ENCODE data around the gene PTPRN2. TPM values are rescaled to one million over a fixed set of nuclear protein-coding genes. Genes with fewer than 3 reads are reported as not detected.

PTPRN2 gene
- total and polyA plus RNA-seq, 2 donors from 2014 or later: 4.8 to 6.2 TPM

GRCh38 chr7:157824819-157825121, 762.9 kb downstream of the PTPRN2 start:
- TF ChIP-seq CTCF (IDR thresholded peaks at IDR 0.05; ENCODE audit: borderline replicate concordance, extremely low read depth, insufficient read depth): no peak
- Histone ChIP-seq H3K4me3 (ENCODE audit: low read length in 3 of 3) (no peak overlapping the region), H3K9me3 (ENCODE audit: control insufficient read depth in 2 of 3, insufficient read depth in 1 of 3, low read length in 3 of 3) (no peaks in the 10 kb centered on the region), H3K36me3 (ENCODE audit: control insufficient read depth in 2 of 3, insufficient read depth in 3 of 3, low read length in 3 of 3) (no peaks in the 10 kb centered on the region), H3K4me1 (ENCODE audit: control insufficient read depth in 2 of 3, insufficient read depth in 2 of 3, low read depth in 1 of 3, low read length in 3 of 3) (no peaks in the 10 kb centered on the region), H3K9ac (ENCODE audit: low read length in 3 of 3) (no peak overlapping the region), H3K27ac (ENCODE audit: low read depth in 2 of 2, low read length in 2 of 2) (no peak overlapping the region), H3K27me3 (ENCODE audit: control insufficient read depth, insufficient read depth, low read length) (no peaks in the 10 kb centered on the region)
- intact Hi-C loops (cut with DNase I): no loop called here
- DNase-seq: peak in 2 of 5 donors; percentile 10 to 29
- FAIRE-seq: no peak

DNA sequence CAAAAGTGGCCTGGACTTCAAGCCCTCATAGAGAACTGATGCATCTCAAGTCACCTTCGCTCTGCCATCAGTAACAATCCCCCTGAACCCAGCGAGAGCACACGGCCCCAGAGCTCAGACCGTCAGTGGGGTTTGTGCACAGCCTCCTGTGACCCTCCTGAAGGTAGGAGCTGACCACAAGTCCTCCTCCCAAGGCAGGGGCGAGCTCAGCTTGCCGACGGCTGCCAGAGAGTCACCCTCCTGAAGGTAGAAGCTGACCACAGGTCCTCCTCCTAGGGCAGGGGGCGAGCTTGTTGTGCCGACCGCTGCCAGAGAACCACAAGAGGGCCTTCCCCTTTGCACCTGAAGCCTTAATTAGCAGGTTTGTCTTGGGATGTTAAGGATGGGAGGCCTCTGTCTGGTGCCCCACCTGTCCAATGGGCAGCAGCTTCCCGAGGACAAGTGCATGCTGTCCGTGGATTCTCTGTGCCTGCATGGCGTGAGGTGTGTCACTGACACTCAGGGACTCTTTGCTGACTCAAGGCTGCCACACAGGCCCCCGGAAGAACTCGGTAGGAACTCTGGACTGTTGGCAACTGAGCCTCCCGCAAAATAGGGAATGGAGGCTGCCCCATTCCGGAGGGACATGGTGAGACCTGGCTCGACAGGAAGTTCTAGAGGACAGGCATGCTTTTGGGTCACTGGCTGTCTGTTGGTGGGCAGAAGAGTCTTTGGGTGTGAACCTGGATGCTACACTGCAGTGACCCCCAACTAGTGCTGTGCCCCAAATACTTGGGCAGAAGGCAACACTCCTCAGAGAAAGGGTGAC, 763.4 kb downstream of the PTPRN2 start:
- Histone ChIP-seq H3K4me3 (ENCODE audit: low read length in 3 of 3) (no peak overlapping the region), H3K27ac (ENCODE audit: low read depth in 2 of 2, low read length in 2 of 2) (no peak overlapping the region), H3K36me3 (ENCODE audit: control insufficient read depth in 2 of 3, insufficient read depth in 3 of 3, low read length in 3 of 3) (no peaks in the 10 kb centered on the region), H3K9ac (ENCODE audit: low read length in 3 of 3) (no peak overlapping the region), H3K27me3 (ENCODE audit: control insufficient read depth, insufficient read depth, low read length) (no peaks in the 10 kb centered on the region), H3K4me1 (ENCODE audit: control insufficient read depth in 2 of 3, insufficient read depth in 2 of 3, low read depth in 1 of 3, low read length in 3 of 3) (no peaks in the 10 kb centered on the region), H3K9me3 (ENCODE audit: control insufficient read depth in 2 of 3, insufficient read depth in 1 of 3, low read length in 3 of 3) (no peaks in the 10 kb centered on the region)
- FAIRE-seq (no peak), DNase-seq (peak in 2 of 5 donors; percentile 12 to 45)
- no peak for TF ChIP-seq CTCF (IDR thresholded peaks at IDR 0.05; ENCODE audit: borderline replicate concordance, extremely low read depth, insufficient read depth)
- intact Hi-C loops (cut with DNase I): no loop called here

DNA sequence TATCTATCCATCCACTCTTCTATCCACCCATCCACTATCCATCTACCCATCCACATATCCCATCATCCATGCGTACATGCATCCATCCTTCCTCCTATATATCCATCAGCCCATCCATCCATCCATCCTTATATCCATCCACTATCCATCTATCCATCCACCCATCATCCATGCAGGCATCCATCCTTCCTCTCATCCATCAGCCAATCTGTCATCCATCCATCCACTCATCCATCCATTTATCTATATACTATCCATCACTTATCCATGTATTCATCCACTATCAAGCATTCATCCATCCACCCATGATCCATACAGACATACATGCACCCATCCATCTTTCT, 765.0 kb downstream of the PTPRN2 start:
- Histone ChIP-seq H3K4me3 (ENCODE audit: low read length in 3 of 3) (no peak overlapping the region), H3K36me3 (ENCODE audit: control insufficient read depth in 2 of 3, insufficient read depth in 3 of 3, low read length in 3 of 3) (no peaks in the 10 kb centered on the region), H3K9me3 (ENCODE audit: control insufficient read depth in 2 of 3, insufficient read depth in 1 of 3, low read length in 3 of 3) (peaks cover 0 to 2% (median 0%) of the 10 kb centered on the region in 3 donors), H3K4me1 (ENCODE audit: control insufficient read depth in 2 of 3, insufficient read depth in 2 of 3, low read depth in 1 of 3, low read length in 3 of 3) (no peaks in the 10 kb centered on the region), H3K27ac (ENCODE audit: low read depth in 2 of 2, low read length in 2 of 2) (no peak overlapping the region), H3K9ac (ENCODE audit: low read length in 3 of 3) (no peak overlapping the region), H3K27me3 (ENCODE audit: control insufficient read depth, insufficient read depth, low read length) (peaks cover 2% of the 10 kb centered on the region)
- no peak for TF ChIP-seq CTCF (IDR thresholded peaks at IDR 0.05; ENCODE audit: borderline replicate concordance, extremely low read depth, insufficient read depth)
- DNase-seq (no peak), FAIRE-seq (no peak)
- intact Hi-C loops (cut with DNase I): no loop called here

All from kidney (tissue), 14 donors.